K562 (cell line): ENCODE measurements around the gene UNC80. TPM values are rescaled to one million over a fixed set of nuclear protein-coding genes. Genes with fewer than 3 reads are reported as not detected.

Source experiments
- ATAC-seq: fragments of 200-7000 bp; cut with Tn5 transposase; 3 replicates; pipeline ENCODE4 v1.9.1; 2020; ENCODE audit warnings: moderate library complexity
- BruUV-seq: library from RNA; stranded (reverse); fragments of 400-500 nt; replicated peaks from 2 replicates; lab custom pipeline; 2021; lab: Mats Ljungman, UMichigan
- CTCF ChIA-PET: fragments of 300-600 bp; formaldehyde crosslinking; extraction: SDS; loops from one replicate; lab custom pipeline; 2021; ENCODE audit warnings: low intra/inter-chr PET ratio; lab: Yijun Ruan, JAX
- POLR2A ChIA-PET: fragments of 300-600, 350-650 bp; sonication (Branson Sonifier 250); formaldehyde crosslinking; extraction: SDS; loops from one replicate; lab custom pipeline; 2021; ENCODE audit warnings: antibody characterized with exemption, inconsistent platforms; lab: Yijun Ruan, JAX
- DNase-seq, 4 experiments: peaks; one replicate each; pipeline versions ENCODE4 v3.0.0 to v3.0.0-alpha.2; 2011 to 2018; ENCODE audit warnings: low spot score in 3 of 4, mixed read lengths in 3 of 4; ENCODE audit errors: extremely low read depth in 1 of 4
- FAIRE-seq: peaks from 2 replicates; lab custom pipeline; 2011; peaks lifted over from hg19 to GRCh38; lab: Jason Lieb, UNC
- H2AFZ ChIP-seq: 2 replicates; pipeline ENCODE4 v1.6.0; 2011; ENCODE audit warnings: low read depth, low read length, control low read depth, inconsistent platforms
- H3K27ac ChIP-seq: fragments of 200-600 bp; 3 replicates; pipeline ENCODE4 v1.8.0; 2011; ENCODE audit warnings: low read depth, mild to moderate bottlenecking, control low read depth, inconsistent platforms, low read length, moderate library complexity, mixed read lengths; ENCODE audit errors: extremely low read depth
- H3K27me3 ChIP-seq, 2 experiments: fragments of 300-600 bp in 1 of 2; 2 replicates in 1 of 2; 3 replicates in 1 of 2; pipeline versions ENCODE4 v1.6.0 to v1.8.0; 2011; ENCODE audit warnings: inconsistent platforms in 2 of 2, low read length in 2 of 2, mild to moderate bottlenecking in 1 of 2, mixed read lengths in 1 of 2, moderate library complexity in 1 of 2; ENCODE audit not compliant: control insufficient read depth in 2 of 2, insufficient read depth in 2 of 2
- H3K36me3 ChIP-seq: fragments of 300-600 bp; 3 replicates; pipeline ENCODE4 v1.8.0; 2011; ENCODE audit warnings: mild to moderate bottlenecking, low read length, inconsistent platforms; ENCODE audit not compliant: control insufficient read depth, insufficient read depth
- H3K4me1 ChIP-seq, 2 experiments: fragments of 200-600 bp in 1 of 2; replicated peaks in 1 of 2; 2 replicates in 1 of 2; 3 replicates in 1 of 2; pipeline versions ENCODE4 v1.5.1 to v1.8.0; 2011; ENCODE audit warnings: inconsistent platforms in 2 of 2, low read length in 2 of 2, mild to moderate bottlenecking in 1 of 2, mixed read lengths in 1 of 2, moderate library complexity in 1 of 2; ENCODE audit not compliant: control insufficient read depth in 2 of 2, insufficient read depth in 2 of 2
- H3K4me2 ChIP-seq: 2 replicates; pipeline ENCODE4 v1.6.1; 2011; ENCODE audit warnings: low read length, control low read depth, inconsistent platforms, mixed read lengths; ENCODE audit not compliant: insufficient read depth
- H3K4me3 ChIP-seq: fragments of 200-600 bp; sonication (generic), shearing (Covaris generic); 2 replicates; pipeline ENCODE4 v1.5.1; 2016; ENCODE audit warnings: control low read depth, inconsistent platforms
- H3K79me2 ChIP-seq: fragments of 200-600 bp; 3 replicates; pipeline ENCODE4 v1.8.0; 2011; ENCODE audit warnings: low read length, inconsistent platforms; ENCODE audit not compliant: control insufficient read depth, insufficient read depth
- H3K9ac ChIP-seq, 2 experiments: 2 replicates each; pipeline versions ENCODE4 v1.6.0 to v1.6.1; 2011; ENCODE audit warnings: low read depth in 2 of 2, low read length in 2 of 2, control low read depth in 1 of 2, inconsistent platforms in 1 of 2, mild to moderate bottlenecking in 1 of 2, mixed read lengths in 1 of 2; ENCODE audit not compliant: insufficient read depth in 1 of 2
- H3K9me1 ChIP-seq: one replicate; pipeline ENCODE4 v1.6.0; 2011; ENCODE audit warnings: inconsistent platforms, mild to moderate bottlenecking, low read length, moderate library complexity; ENCODE audit not compliant: control insufficient read depth, insufficient read depth
- H3K9me3 ChIP-seq: replicated peaks from 2 replicates; pipeline ENCODE4 v1.5.1; 2011; ENCODE audit warnings: low read depth, low read length, inconsistent platforms; ENCODE audit not compliant: control insufficient read depth, insufficient read depth
- H4K20me1 ChIP-seq: replicated peaks from 2 replicates; pipeline ENCODE4 v1.6.1; 2011; ENCODE audit warnings: low read length, inconsistent platforms, mixed read lengths; ENCODE audit not compliant: control insufficient read depth, insufficient read depth
- GATAD2B ChIP-seq: fragments of 450-650 bp; IDR thresholded peaks from 2 replicates; pipeline ENCODE4 v1.6.1; 2017; ENCODE audit warnings: mild to moderate bottlenecking, borderline replicate concordance
- NR4A1 ChIP-seq, 2 experiments: fragments of 250-450 bp in 1 of 2; fragments of 450-650 bp in 1 of 2; sonication (Bioruptor Pico) in 1 of 2; IDR thresholded peaks; 2 replicates each; pipeline versions ENCODE4 v1.4.0 to v1.6.1; 2016 to 2020; ENCODE audit warnings: mild to moderate bottlenecking in 2 of 2, missing compliant biosample characterization in 1 of 2, missing genetic modification characterization in 1 of 2, moderate library complexity in 1 of 2
- RBM17 ChIP-seq: fragments of 200-400 bp; formaldehyde crosslinking; IDR thresholded peaks from 2 replicates; pipeline ENCODE4 v1.6.1; 2017; ENCODE audit warnings: low read depth, mild to moderate bottlenecking, low read length, borderline replicate concordance
- STAT5A ChIP-seq: IDR thresholded peaks from 2 replicates; pipeline ENCODE4 v1.6.1; 2012; ENCODE audit warnings: low read length, inconsistent platforms, borderline replicate concordance
- TFE3 ChIP-seq: fragments of 450-650 bp; formaldehyde crosslinking; IDR thresholded peaks from 2 replicates; pipeline ENCODE4 v1.4.0; 2020; ENCODE audit warnings: mild to moderate bottlenecking, mixed read lengths
- ZBTB1 ChIP-seq: sonication (generic); formaldehyde crosslinking; IDR thresholded peaks from 2 replicates; pipeline ENCODE4 v1.8.1; 2023; ENCODE audit warnings: missing genetic modification reagents, low read depth, mild to moderate bottlenecking, borderline replicate concordance
- ZKSCAN8 ChIP-seq: fragments of 200-800 bp; sonication (Bioruptor generic); IDR thresholded peaks from 2 replicates; pipeline ENCODE4 v1.6.1; 2016; ENCODE audit warnings: missing genetic modification characterization, missing compliant biosample characterization
- ZNF347 ChIP-seq: fragments of 450-650 bp; formaldehyde crosslinking; IDR thresholded peaks from 2 replicates; pipeline ENCODE4 v1.4.0; 2020; ENCODE audit warnings: low read depth, mild to moderate bottlenecking, moderate library complexity
- WGBS: fragments of 100-300 bp; shearing (Covaris generic); methylation state at CpG from one replicate; pipeline ENCODE4 v1.1.6; 2016; ENCODE audit warnings: low coverage, mixed read lengths; ENCODE audit not compliant: insufficient coverage; ENCODE audit errors: missing lambda C conversion rate; 5-methylcytosine and 5-hydroxymethylcytosine counted together
- in situ Hi-C: fragments of 300-500 bp; cut with MboI; formaldehyde crosslinking; loops from 4 replicates; pipeline ENCODE4 v1.15.0; 2018; ENCODE audit warnings: inconsistent platforms, mixed read lengths
- intact Hi-C: fragments of 100-400 bp; cut with micrococcal nuclease; formaldehyde crosslinking; loops from 2 replicates; pipeline ENCODE4 v1.14.2; 2022
- polyA plus RNA-seq, 8 experiments: library from polyadenylated mRNA; depleted of rRNA in 4 of 8; stranded (reverse) in 5 of 8; unstranded in 3 of 8; fragments of >200 nt; fragmentation: Nextera tagmentation in 2 of 8; fragmentation: Illumina TruSeq in 1 of 8; extraction: Ambion mirVana in 2 of 8; extraction: Trizol in 1 of 8; gene quantifications; 2 replicates each; pipeline versions ENCODE4 v1.2.1 to v1.2.3, GENCODE V29; 2011 to 2014; ENCODE audit warnings: inconsistent platforms in 1 of 8, missing spikeins in 1 of 8
- total RNA-seq, 7 experiments: library from RNA; depleted of rRNA in 6 of 7; stranded (reverse); fragments of >200 nt in 6 of 7; fragmentation: Illumina TruSeq in 2 of 7; extraction: Trizol in 2 of 7; gene quantifications; 2 replicates each; pipeline versions ENCODE4 v1.2.1 to v1.2.3, GENCODE V29; 2011 to 2021; ENCODE audit warnings: low replicate concordance in 1 of 7

The UNC80 gene
- total and polyA plus RNA-seq, 9 of the 15 experiments (the other 6 are each of a cell fraction or from before 2014, with no cell fraction given), result under 0.01 to 0.04 (median 0.01) TPM; not detected in 5

GRCh38 chr2:210034087-210034683, 262.6 kb downstream of the UNC80 start:
- H3K9me3 ChIP-seq, result no peaks in the 10 kb centered on the region
- intact Hi-C loops, result no loop called here
- no peak for ATAC-seq
- 43% methylated on average over 2 of the region's 2 CpGs for WGBS
- no peaks in the 10 kb centered on the region for H3K9me1 ChIP-seq
- TF ChIP-seq TFE3 (CRISPR knock-in tag), result no peak
- no peak for TF ChIP-seq STAT5A
- TF ChIP-seq NR4A1 (CRISPR knock-in tag; IDR thresholded peaks at IDR 0.05), result no peak
- TF ChIP-seq NR4A1 (tag; IDR thresholded peaks at IDR 0.05), result no peak
- no peak for TF ChIP-seq GATAD2B
- TF ChIP-seq ZBTB1 (CRISPR knock-in tag), result no peak
- no peak for TF ChIP-seq ZNF347 (CRISPR knock-in tag)
- TF ChIP-seq RBM17, result no peak
- no peak for TF ChIP-seq ZKSCAN8 (CRISPR knock-in tag)
- TF ChIP-seq, all 486 proteins: peak for 0
- Histone ChIP-seq H3K4me3 (no peak overlapping the region), H3K9ac (no peak overlapping the region), H3K27me3 (no peaks in the 10 kb centered on the region), H3K4me1 (no peaks in the 10 kb centered on the region), H2AFZ (no peak overlapping the region), H3K79me2 (no peaks in the 10 kb centered on the region), H3K36me3 (no peaks in the 10 kb centered on the region), H3K27ac (no peak overlapping the region), H4K20me1 (no peaks in the 10 kb centered on the region), H3K4me2 (no peak overlapping the region)
- DNase-seq (no peak), FAIRE-seq (no peak)
- BruUV-seq, result no TSS peak
- ChIA-PET CTCF (no interaction called here), POLR2A (no interaction called here)
- in situ Hi-C loops, result no loop called here
